Natural killer cell treated with Interleukin-12 subunit alpha and Interleukin-12 subunit beta and Interleukin-15 and Interleukin-18, amount 100 ng/mL, for 72 hours (primary cell): ENCODE data around the gene GSE1. TPM values are rescaled to one million over a fixed set of nuclear protein-coding genes. Genes with fewer than 3 reads are reported as not detected.
A peak's percentile ranks its signal among the peaks of the same experiment; 100 is the strongest.

ENCODE experiments used
- ATAC-seq, 2 donors: fragments of 150-1000 bp; cut with Tn5 transposase in 1 of 2; sonication (Bioruptor Pico), chemical (Tn5 transposase) in 1 of 2; 2 replicates each; pipeline ENCODE4 v1.10.0; 2021
- DNase-seq: peaks from one replicate; pipeline ENCODE4 v3.0.0; 2022; ENCODE audit warnings: low spot score
- H3K27ac Mint-ChIP-seq, 2 donors: 1 replicate in 1 of 2; 2 replicates in 1 of 2; pipeline ENCODE4 v1.8.0; 2022; ENCODE audit warnings: mixed read lengths in 2 of 2, mild to moderate bottlenecking in 1 of 2, moderate library complexity in 1 of 2
- H3K27me3 Mint-ChIP-seq, 2 donors: 1 replicate in 1 of 2; 2 replicates in 1 of 2; pipeline ENCODE4 v1.8.0; 2022; ENCODE audit warnings: mixed read lengths in 2 of 2
- H3K36me3 Mint-ChIP-seq: one replicate; pipeline ENCODE4 v1.8.0; 2022; ENCODE audit warnings: mixed read lengths
- H3K4me1 Mint-ChIP-seq, 2 donors: 1 replicate in 1 of 2; 2 replicates in 1 of 2; pipeline ENCODE4 v1.8.0; 2022; ENCODE audit warnings: low read depth in 2 of 2, mixed read lengths in 2 of 2, mild to moderate bottlenecking in 1 of 2
- H3K4me3 Mint-ChIP-seq: one replicate; pipeline ENCODE4 v1.8.0; 2022; ENCODE audit warnings: mixed read lengths
- H3K9me3 Mint-ChIP-seq: 2 replicates; pipeline ENCODE4 v1.8.0; 2022; ENCODE audit warnings: mixed read lengths
- total RNA-seq, 2 donors: library from RNA; stranded (reverse); gene quantifications; one replicate each; pipeline ENCODE4 v1.2.3, GENCODE V29; 2022

The GSE1 gene
- total RNA-seq, 2 donors from 2014 or later, result 84.9 to 146 TPM

DNA sequence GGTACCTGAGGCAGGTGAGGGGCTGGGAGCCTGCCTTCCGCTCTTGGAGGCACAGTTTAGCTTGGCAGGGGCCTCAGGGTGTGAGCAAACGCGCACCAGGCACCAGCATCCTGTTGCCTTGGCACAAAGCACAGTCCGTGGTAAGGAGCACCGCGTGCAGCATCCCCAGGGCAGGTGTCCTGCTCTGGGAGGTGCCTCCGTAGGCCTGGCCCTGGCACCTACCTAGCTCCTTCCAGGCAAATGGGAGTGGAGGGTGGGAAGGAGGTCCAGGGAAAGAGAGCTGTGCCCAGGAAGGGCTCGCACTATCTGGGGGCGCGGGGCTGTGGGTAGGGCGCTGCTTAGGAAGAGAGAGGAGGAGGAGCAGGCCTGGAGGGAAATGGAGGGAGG is 3.1 kb upstream of the GSE1 start:
- no peaks in the 10 kb centered on the region for H3K36me3 Mint-ChIP-seq
- DNase-seq (no peak), ATAC-seq (peak in 1 of 2 donors; percentile 0)
- peaks cover 36 to 44% of the 10 kb centered on the region in 2 donors for H3K4me1 Mint-ChIP-seq
- peak overlapping the region in 1 of 2 donors; percentile 83 for H3K27ac Mint-ChIP-seq
- H3K9me3 Mint-ChIP-seq, result no peaks in the 10 kb centered on the region
- peak overlapping the region; percentile 69 for H3K4me3 Mint-ChIP-seq
- H3K27me3 Mint-ChIP-seq, result no peaks in the 10 kb centered on the region

DNA sequence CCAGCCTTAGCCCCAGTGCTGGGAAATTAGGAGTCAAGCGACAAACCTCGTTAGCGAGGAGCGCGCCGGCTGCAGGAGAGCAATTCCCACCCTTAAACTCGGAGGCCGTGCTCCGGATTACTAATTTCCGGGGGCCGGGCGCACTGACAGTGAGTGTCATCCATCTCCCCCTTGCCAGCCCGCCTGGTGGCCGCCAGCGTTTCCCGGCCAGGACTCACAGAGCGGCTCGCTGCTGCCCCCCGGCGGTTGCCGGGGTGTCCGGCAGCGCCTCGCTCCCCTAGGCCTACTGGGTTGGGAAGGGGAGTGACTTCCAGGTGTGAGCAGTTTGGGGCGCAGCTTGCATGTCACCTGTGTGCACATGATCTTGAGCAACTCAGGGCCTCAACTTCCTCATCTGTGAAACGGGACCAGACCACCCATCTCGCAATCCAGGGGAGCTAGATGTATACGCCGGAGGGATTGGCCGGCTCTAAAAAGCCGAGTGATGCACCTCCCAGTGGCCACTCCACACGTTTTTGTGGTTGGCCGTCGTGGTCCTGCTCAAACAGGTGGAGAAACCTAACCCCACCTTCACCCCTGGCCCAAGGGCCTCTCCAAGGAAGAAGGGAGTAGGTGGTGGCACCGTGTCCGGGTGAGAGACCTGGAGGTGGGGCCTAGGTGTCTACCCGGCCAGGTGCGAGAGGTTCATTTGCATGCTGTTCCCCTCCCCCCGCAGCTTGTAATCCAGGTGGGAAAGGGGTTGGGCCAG is 2.5 kb upstream of the GSE1 start:
- ATAC-seq (peak; percentile 81 to 85), DNase-seq (peak; percentile 92)
- Mint-ChIP-seq H3K4me1 (peaks cover 30 to 43% of the 10 kb centered on the region in 2 donors), H3K27ac (no peak overlapping the region), H3K9me3 (no peaks in the 10 kb centered on the region), H3K36me3 (no peaks in the 10 kb centered on the region), H3K4me3 (peak overlapping the region; percentile 69), H3K27me3 (no peaks in the 10 kb centered on the region)

GRCh38 chr16:85611194-85611443 is 2.0 kb upstream of the GSE1 start:
- Mint-ChIP-seq H3K27me3 (no peaks in the 10 kb centered on the region), H3K4me3 (no peak overlapping the region), H3K4me1 (peaks cover 25 to 42% of the 10 kb centered on the region in 2 donors), H3K9me3 (no peaks in the 10 kb centered on the region), H3K27ac (no peak overlapping the region), H3K36me3 (no peaks in the 10 kb centered on the region)
- no peak for DNase-seq
- no peak for ATAC-seq

DNA sequence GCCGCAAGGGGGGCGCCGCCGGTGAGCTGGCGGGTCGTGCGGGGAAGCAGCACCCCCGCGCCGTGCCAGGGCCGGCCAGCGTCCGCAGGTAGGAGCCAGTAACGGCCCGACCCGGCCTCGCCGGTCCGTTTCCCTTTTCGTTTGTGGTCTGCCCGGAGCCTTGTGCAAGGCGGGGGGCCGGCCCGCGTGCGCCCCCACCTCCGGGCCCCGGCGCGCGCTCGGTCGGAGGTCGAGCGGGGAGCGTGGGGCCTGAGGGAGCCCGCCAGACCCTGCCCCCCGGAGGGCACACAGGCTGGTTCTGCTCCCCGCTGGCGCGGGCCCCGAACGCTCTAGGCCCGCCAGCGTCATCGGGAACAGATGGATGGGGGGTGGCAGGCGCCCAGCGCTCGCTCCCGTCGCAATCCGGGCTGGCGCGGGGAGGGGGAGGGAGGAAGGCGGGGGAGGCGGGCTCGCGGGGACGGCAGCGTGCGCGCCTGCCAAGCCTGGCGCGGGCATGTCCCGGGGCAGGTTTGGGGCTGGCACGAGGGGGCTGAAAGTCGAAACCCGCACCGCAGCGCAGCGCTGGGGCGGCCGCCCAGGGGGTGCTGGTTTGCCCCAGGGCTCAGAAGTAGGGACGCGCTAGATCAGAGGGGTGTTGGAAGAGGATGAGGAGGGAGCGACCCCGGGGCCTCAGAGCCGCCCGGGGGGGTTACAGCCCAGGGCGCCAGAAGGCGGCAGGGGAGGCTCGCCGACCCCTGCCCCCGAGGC is 1.5 kb upstream of the GSE1 start:
- no peak overlapping the region for H3K27ac Mint-ChIP-seq
- peaks cover 26 to 43% of the 10 kb centered on the region in 2 donors for H3K4me1 Mint-ChIP-seq
- H3K27me3 Mint-ChIP-seq, result no peaks in the 10 kb centered on the region
- no peaks in the 10 kb centered on the region for H3K9me3 Mint-ChIP-seq
- ATAC-seq, result peak in 1 of 2 donors; percentile 0
- peak overlapping the region; percentile 55 for H3K4me3 Mint-ChIP-seq
- H3K36me3 Mint-ChIP-seq, result no peaks in the 10 kb centered on the region
- DNase-seq, result no peak

GRCh38 chr16:85612191-85612800 is 826 bp upstream of the GSE1 start:
- H3K36me3 Mint-ChIP-seq, result no peaks in the 10 kb centered on the region
- no peaks in the 10 kb centered on the region for H3K9me3 Mint-ChIP-seq
- DNase-seq (no peak), ATAC-seq (peak in 1 of 2 donors; percentile 11)
- peak overlapping the region; percentile 55 for H3K4me3 Mint-ChIP-seq
- no peaks in the 10 kb centered on the region for H3K27me3 Mint-ChIP-seq
- no peak overlapping the region for H3K27ac Mint-ChIP-seq
- H3K4me1 Mint-ChIP-seq, result peaks cover 32 to 47% of the 10 kb centered on the region in 2 donors

GRCh38 chr16:85613604-85614337 is 649 bp downstream of the GSE1 start:
- peaks cover 25 to 42% of the 10 kb centered on the region in 2 donors for H3K4me1 Mint-ChIP-seq
- DNase-seq, result no peak

DNA sequence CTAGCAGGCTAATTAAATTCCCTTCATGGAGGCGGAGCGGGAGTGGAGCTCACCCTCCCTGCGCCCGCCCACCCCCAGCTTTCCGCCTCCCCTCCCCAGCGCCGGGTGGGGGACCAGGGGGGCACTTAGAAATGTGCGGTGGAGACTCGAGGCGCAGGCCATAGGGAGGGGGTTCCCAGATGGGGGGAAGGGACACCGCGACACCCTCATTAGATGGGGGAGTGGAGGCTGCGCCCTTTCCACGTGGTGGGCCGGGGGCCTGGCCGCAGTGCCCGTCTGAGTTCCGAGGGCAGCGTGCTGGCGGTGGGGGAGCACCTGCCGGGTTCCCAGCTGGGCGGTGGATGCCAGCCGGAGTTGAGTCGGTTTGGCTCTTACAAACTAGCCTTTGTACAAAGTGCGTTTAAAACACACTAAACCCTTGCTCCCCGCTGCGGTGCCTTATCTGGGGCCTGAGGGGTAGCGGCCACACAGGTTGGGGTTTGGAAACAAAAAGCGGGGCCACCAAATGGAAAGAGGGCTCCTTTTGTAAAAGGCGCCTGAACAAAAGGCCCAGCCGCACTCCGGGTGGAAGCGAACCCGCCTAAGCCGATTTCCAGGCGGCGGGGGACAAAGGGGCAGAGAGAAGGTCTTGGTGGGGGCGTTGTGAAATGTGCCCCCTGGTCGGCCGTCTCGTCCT is 1.4 kb downstream of the GSE1 start:
- DNase-seq (no peak), ATAC-seq (no peak)
- H3K27ac Mint-ChIP-seq, result no peak overlapping the region
- H3K4me3 Mint-ChIP-seq, result peak overlapping the region; percentile 69
- H3K9me3 Mint-ChIP-seq, result no peaks in the 10 kb centered on the region
- H3K36me3 Mint-ChIP-seq, result no peaks in the 10 kb centered on the region
- H3K27me3 Mint-ChIP-seq, result no peaks in the 10 kb centered on the region
- peaks cover 22 to 35% of the 10 kb centered on the region in 2 donors for H3K4me1 Mint-ChIP-seq

More at GRCh38 chr16:85613604-85614337, 649 bp downstream of the GSE1 start:
- ATAC-seq, result no peak
- no peaks in the 10 kb centered on the region for H3K36me3 Mint-ChIP-seq
- H3K27me3 Mint-ChIP-seq, result no peaks in the 10 kb centered on the region
- no peak overlapping the region for H3K27ac Mint-ChIP-seq
- H3K4me3 Mint-ChIP-seq, result peak overlapping the region; percentile 55
- no peaks in the 10 kb centered on the region for H3K9me3 Mint-ChIP-seq

DNA sequence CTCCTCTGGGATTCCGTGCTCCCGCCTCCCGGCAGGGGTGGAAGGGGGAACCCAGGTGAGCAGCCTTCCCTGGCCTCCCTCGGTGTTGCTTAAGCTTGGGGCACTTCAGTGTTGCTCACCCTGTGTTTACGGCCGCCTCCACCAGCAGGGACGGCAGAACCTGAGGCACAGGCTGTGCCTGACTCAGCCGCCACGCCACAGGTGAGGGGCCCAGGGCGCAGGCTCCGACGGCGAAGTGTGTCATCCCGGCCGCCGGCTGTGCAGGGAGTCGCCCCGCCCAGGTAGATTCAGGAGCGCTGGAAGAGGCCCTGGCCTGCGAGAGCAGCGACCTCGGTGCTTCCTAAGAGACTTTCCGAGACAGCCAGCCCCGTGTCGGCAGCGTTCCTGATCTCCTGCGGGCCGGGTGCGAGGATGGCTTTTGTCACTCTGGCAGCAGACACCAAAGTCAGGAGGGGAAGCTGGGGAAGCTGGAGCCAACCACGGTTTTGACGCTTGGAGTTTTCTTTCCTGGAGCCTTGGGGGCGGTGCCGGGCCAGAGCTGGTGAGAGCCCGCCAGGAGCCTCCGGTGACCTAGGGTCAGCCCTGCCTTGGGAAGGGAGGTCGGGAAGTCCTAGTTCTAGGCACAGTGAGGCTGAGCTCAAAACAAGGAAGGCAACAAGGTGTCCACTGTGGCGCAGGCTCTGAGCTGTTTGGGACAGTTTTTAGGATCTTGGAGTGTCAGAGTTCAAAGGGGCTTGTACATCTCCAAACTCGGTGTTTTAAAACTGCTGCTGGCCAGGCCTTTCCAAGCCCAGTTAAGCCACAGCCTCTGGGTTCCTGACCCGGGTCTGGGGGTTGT is 2.1 kb downstream of the GSE1 start:
- peak overlapping the region; percentile 69 for H3K4me3 Mint-ChIP-seq

DNA sequence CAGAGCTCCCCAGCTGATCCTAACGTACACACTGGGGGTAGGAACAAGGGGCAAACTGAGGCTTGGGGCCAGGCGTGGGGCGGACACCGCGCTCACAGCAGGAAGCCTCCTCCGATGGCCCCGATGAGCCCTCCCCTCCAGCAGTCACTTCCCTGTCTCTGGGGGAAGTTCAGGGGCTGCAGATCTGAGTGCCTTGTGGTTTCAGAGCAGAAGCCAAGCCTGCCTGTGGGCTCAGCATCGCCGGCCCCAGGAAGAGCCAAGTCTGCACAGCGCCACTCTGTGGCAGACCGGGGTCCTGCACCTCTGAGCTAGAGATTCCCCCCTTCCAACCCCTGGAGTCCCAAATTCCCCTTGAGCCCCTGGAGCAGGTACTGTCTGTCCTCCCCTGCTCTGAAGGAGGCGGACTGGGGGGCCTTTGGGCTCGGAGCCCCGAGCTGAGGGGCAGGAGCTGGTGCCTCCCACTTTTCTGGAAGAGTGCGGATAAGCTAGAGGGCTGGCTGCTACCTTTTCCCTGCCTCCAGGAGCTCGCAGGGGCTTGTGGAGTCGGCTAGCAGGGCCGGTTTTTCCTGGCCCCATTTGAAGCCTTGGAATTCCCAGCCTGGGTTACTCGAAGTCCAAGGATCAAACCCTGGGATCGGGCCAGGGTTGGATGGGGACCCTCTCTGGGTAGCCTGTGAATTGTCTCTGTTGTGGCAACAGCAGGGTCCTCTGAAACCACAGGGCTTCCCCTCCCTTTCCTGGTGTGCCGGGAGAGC is 2.9 kb downstream of the GSE1 start:
- Mint-ChIP-seq H3K4me3 (peak overlapping the region; percentile 71), H3K27me3 (no peaks in the 10 kb centered on the region), H3K27ac (peak overlapping the region; percentile 47 to 81), H3K4me1 (peaks cover 21 to 31% of the 10 kb centered on the region in 2 donors), H3K36me3 (no peaks in the 10 kb centered on the region), H3K9me3 (no peaks in the 10 kb centered on the region)
- ATAC-seq (peak; percentile 84 to 86), DNase-seq (peak; percentile 89)

More for the DNA sequence above, 2.1 kb downstream of the GSE1 start:
- H3K9me3 Mint-ChIP-seq, result no peaks in the 10 kb centered on the region
- H3K36me3 Mint-ChIP-seq, result no peaks in the 10 kb centered on the region
- DNase-seq, result no peak
- H3K4me1 Mint-ChIP-seq, result peaks cover 15 to 28% of the 10 kb centered on the region in 2 donors
- H3K27me3 Mint-ChIP-seq, result no peaks in the 10 kb centered on the region
- H3K27ac Mint-ChIP-seq, result peak overlapping the region in 1 of 2 donors; percentile 81
- ATAC-seq, result no peak

GRCh38 chr16:85616607-85617321 is 3.6 kb downstream of the GSE1 start:
- H3K27ac Mint-ChIP-seq, result peak overlapping the region; percentile 47 to 81
- DNase-seq (no peak), ATAC-seq (peak; percentile 29 to 63)
- no peaks in the 10 kb centered on the region for H3K9me3 Mint-ChIP-seq
- peak overlapping the region; percentile 71 for H3K4me3 Mint-ChIP-seq
- no peaks in the 10 kb centered on the region for H3K36me3 Mint-ChIP-seq
- H3K27me3 Mint-ChIP-seq, result no peaks in the 10 kb centered on the region
- H3K4me1 Mint-ChIP-seq, result peaks cover 26 to 37% of the 10 kb centered on the region in 2 donors

DNA sequence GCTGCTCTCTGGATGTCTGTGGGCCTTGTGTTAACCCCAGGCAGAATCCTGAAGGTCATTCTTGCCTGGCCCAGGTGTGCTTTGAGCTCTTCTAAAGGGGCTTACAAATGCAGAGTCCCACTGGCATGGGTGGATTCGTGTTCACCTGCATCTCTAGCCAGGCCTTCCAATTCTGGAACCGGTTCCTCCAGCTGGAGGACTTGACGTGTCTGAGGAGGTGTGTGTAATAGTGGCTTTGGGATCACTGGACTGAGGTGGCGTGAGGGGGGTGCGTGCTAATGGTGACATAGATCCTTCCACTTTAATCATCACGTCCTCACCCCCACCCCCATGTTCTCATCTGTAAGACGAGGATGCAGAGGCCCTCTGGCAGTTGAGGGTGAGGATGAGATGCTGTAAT is 4.8 kb downstream of the GSE1 start:
- DNase-seq, result no peak
- peak overlapping the region in 1 of 2 donors; percentile 57 for H3K27ac Mint-ChIP-seq
- H3K36me3 Mint-ChIP-seq, result no peaks in the 10 kb centered on the region
- no peaks in the 10 kb centered on the region for H3K27me3 Mint-ChIP-seq
- H3K4me1 Mint-ChIP-seq, result peaks cover 34 to 48% of the 10 kb centered on the region in 2 donors
- H3K4me3 Mint-ChIP-seq, result no peak overlapping the region
- no peaks in the 10 kb centered on the region for H3K9me3 Mint-ChIP-seq
- ATAC-seq, result no peak
